Measurements from ENCODE around the gene TPSAB1.

TPSAB1 gene

DNA sequence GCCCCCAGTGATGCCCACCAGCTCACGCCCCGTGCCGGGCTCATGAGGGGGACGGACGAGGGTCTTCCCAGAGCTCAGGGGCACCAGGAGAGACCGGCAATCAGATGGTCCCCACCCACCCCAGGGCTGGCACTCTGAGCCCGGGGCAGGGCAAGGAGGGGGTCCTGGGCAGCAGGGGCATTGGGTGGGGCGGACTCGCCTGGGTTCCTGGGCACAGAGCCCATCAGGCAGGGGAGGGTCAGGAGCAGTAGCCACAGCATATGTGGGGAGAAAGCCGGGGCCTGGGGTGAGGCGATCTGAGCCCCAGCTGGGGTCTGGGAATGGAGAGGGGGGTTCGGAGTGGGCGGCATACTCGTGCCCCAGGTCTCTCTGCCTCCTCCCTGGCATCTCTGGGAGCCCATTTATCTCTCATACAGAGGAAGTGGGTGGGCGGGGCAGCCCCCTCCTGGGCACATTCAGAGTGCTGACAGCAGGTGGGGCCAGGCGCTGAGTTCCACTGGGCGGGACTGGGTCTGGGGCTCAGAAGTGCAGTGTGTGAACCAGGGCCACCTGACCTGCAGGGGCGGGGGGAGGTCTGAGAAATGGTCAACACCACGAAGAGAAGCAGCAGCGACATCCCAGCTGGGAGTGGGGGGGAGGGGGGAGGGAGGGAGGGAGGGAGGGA is 48.4 kb downstream of the TPSAB1 start:
- peak; percentile 80 for DNase-seq

DNA sequence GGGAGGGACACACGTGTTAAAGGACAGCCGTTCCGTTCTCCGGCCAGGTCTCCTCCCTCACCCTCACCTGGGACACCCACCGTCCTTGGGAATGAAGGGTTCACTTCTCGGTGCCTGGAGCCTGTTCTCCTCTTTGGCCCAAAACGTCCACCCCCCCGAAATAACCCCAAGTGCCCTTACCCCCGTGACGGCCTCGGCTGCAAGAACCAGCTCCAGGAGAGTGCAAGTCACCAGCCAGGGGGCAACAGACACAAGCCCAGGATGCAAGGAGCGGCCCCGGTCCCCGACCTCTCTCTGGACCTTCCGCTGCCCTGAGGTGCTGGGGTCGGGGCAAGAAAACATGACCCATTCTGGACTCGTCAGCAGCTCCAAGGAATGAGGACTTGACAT is 49.0 kb downstream of the TPSAB1 start:
- no peak for DNase-seq

DNA sequence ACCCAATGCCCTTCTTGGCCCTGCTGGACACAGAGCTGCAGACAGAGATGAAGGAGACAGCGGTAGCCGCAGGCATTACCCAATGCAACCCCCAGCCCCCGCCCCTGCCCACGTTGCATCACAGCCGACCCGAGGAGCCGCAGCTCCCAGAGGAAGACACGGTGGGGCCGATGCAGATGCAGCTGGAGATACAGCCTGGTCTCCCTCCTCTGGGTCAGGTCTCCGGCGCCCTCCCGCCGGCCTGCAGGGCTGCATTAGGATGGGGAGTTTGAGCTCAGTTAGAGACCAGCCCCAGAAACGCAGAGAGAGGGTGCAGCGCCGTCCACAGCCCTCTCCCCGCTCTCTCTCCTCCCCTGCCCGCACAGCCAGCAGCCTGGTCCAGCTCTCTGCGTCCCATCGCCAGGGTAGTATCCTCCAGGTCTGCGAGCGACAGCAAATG is 49.6 kb downstream of the TPSAB1 start:
- DNase-seq: no peak

DNA sequence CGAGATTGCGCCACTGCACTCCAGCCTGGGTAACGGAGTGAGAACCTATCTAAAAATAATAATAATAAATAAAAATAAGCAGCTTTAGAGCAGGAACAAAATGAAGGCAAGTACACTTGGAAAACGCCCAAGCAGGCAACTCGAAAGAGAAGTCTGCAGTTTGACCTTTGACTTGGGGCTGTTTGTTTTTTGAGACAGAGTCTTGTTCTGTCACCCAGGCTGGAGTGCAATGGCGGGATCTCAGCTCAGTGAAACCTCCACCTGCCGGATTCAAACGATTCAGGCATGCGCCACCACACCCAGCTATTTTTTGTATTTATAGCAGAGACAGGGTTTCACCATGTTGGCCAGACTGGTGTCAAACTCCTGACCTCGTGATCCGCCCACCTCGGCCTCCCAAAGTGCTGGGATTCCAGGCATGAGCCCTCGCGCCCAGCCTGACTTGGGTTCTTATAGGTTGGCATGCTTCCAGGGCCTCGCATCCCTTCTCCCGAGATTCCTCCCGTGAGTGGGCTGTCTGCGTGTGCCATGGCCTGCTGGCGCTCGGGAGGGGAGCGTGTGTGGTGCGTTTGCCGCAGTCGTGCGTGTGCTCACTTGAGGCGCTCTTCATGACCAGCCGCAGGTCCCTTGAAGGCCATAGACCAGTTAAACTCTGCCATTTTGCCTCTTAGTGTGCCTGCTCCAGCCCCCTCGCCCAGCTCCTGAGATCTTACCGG is 50.5 kb downstream of the TPSAB1 start:
- DNase-seq: no peak

DNA sequence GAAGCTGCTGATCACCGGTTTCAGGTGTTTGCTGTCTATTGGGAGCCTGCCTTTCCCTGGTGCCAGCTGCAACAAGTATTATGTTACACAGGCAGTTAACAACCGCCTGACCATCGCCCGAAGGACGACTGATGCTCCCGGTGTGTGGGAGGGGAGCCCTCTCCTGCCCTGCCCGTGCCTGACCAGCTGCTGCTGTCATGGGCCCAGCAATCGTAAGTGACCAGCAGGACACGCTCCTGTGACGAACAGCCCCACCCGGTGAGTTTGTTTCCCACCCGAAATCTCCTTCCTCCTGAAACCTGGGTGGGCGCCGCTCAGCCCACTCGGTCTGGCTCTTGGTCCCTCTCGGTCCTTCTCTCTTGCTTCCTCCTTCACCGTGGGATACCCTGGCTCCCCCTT is 51.1 kb downstream of the TPSAB1 start:
- peak; percentile 65 for DNase-seq
